Kidney glomerular epithelial cell (primary cell): ENCODE results near the gene IKZF4.

Experiments
- DNase-seq: peaks from one replicate; lab custom pipeline; 2025; lab: John Stamatoyannopoulos, UW

The IKZF4 gene

GRCh38 chr12:56082967-56083366, 62.1 kb downstream of the IKZF4 start:
- DNase-seq: no peak

GRCh38 chr12:56084958-56085543, 64.2 kb downstream of the IKZF4 start:
- no peak for DNase-seq

- DNase-seq: no peak
Measured at GRCh38 chr12:56086096-56086495, 65.3 kb downstream of the IKZF4 start.

GRCh38 chr12:56086608-56087007, 65.8 kb downstream of the IKZF4 start:
- no peak for DNase-seq

- no peak for DNase-seq
Measured at GRCh38 chr12:56087220-56087619, 66.4 kb downstream of the IKZF4 start.
